DMS 273 treated with DMSO at 0.1 percent for 48 hours (cell line): ENCODE results near the gene DQX1.
"Not testable (repeated sequence)": the region's sequence is repeated elsewhere in the genome, so short reads cannot be mapped to it uniquely, and the experiment has no call there.

ENCODE experiments used
- DNase-seq: peaks from one replicate; lab custom pipeline; 2025; lab: John Stamatoyannopoulos, UW

The DQX1 gene

DNA sequence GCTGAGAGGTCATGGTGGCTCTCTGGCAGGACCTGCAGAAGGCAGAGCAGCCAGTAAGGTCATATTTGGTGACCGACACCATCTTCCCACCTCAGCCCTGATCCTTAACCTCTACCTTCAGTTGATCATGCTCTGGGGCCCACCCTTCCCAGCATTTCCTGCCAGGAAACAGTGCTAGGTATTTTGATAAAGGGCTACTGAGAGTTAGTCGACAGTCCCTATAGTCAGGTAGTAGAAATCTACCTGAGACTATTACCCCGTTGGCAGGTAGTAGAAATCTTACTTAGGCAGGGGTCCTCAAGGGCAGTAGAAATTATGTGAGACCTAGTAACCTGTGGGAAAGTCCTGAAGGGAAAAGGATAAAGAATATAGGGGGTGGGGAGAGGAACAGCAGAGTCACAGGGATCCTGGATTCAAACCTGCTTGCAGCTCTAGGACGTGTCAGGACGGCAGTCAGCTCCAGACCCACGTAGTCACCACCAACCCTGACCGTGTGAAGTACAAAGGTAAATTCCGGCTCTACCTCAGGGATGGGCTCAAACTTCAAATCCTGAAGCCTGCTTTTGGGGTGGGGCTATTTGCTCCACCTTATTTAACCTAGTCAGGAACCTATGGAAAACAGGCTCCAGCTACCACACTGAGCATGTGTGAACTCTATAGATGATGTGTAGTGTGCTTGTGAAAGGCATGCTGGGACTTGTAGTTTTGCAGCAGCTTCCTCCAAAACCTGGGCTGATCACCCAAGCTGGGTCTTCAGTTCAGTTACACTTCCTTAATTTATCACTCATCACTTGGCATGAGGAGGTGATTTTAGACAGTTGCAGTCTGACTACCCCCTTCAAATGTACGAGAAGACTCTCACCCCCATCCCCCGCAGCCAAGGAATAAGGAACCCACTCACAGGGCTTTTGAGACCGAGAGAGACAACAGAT is at the start of gene DQX1:
Gene DQX1 (minus strand): TSS at position 515 of the 932 bp plus-strand sequence. CDS start 502 bp downstream, at position 13.
- DNase-seq = no peak

- DNase-seq = peak; percentile 17
These were observed 49.3 kb upstream of the DQX1 start for GRCh38 chr2:74575320-74575719.

GRCh38 chr2:74573747-74574562 is 47.9 kb upstream of the DQX1 start:
- no peak for DNase-seq

- DNase-seq = no peak
These were observed 46.3 kb upstream of the DQX1 start for GRCh38 chr2:74572178-74572925.

DNA sequence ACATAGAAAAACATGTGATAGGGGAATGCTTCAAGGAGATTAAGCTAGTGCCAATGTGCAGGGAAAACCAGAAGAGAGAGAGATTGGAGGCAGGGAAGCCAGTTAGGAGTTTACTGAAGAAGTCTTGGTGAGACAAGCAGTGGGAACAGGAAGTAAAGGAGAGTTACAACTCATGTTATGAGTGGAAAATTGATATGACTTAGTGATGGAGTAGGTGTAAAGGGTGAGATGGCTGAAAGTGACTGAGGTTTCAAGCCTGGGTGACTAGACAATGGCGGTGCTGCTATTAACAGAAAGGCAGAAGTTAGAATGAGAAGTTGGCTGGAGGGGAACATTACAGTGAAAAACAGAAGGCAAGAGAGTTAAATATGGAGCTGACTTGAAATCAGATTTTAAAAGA is 45.0 kb upstream of the DQX1 start:
- DNase-seq = no peak

GRCh38 chr2:74569686-74570085 is 43.7 kb upstream of the DQX1 start:
- DNase-seq = no peak

DNA sequence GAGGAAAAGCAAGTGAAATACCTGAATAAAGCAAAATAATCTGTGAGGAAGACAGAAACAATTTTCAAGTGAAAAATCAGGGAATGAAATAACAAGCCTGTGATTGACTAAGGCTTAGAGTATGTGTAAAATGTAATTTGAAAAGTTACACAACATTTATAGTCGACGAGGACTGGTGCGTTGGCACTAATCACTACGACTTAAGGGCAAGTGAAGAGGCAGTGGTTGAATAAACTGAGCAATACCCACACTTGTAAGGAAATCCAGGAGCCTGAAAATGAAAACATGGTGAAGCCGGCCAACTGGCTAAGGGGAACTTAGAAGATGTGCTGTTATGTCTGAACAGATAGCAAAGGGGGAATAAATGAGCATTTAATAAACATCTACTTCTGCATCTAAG is 41.9 kb upstream of the DQX1 start:
- no peak for DNase-seq

DNA sequence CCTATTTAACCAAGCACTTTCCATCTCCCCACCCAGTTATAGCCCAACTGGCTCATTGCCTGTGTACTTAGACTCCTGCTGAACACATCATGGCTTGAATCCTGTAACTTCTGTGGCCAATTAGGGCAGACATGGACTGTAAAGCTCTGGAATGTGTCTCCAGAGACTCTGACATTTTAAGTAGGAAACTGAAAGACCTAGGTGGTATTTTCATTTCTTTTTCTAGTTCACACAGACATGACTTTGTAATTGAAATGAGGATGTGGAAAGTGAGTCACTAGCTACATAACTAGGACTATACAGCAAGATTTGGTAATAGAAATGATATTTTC is 40.7 kb upstream of the DQX1 start:
- no peak for DNase-seq

DNA sequence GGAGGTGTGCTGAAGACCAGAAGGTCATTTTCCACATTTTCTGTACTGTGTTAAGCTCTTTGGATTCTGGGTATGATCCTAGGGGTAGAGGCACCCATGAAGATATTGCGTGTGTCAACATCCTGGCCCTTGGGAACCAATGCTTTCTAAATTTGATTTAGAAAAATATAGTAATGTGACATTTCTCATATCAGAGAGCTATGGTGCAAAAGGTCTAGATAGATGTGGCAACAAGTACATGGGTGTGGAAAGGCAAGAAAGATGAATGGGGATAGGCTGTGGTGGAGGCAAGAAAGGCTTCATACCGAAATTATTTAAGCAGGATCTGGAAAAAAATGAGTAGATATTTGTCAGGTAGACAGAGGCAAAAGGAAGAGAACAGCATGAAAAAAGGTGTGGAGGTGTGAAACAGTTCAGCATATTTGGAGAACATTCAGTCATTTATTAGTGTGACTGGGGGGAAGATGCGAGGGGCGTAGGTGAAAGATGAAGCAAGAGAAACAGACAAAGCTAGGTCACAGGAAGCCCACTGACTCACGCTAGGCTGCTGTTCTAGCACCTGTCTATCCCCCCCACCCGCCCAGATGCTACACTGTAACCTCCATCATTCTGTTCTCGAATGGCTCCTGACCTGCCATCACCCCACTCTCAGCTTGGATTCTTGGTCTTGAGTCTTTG is 40.2 kb upstream of the DQX1 start:
- no peak for DNase-seq

DNA sequence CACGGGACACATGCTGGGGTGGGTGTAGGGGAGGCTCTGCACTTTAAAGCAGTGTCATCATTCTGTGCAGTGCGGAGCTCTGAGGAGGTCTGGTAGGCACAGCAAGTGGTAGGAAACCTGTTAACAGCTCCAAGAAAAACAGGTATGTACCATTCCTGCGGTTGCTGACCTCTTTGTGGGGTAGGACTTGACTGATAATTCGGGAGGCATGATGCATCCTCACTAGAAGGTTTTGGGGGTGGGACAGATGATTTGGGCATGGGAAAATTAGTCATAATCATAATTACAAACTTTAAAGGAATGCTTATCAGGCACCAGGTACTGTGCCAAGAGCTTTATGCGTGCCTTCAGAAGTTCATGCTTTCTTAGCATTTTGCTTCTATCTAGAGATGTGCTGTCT is 38.2 kb upstream of the DQX1 start:
- no peak for DNase-seq

DNA sequence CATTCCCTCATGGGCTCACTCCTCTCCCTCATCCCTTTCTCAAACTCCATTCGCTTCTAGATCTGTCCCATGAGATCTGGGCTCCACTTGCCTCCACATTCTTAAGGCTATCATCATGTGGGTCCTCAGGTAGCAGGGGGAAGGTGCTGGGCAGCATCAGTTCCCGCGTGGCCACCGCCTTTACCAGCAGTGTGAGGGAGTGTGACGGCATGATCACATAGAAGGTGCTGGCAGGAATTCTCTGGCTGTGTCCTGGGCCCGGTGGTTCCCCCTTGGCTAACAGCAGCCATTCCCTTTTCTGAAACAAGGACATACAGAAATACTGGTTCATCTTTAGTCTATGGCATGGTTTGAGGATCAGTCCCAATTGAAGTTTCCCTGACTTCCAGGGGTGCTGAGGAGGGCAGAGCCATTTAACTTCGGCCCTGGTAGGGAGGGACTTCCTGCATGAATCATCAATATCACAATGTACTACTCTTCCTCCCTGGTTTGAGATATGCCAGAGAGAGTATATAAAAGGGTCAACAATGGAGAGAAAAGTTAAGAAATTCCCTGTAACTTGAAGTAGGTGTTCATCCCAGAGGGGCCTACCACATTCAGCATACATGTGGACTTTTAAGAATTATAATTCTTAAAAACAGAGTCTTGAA is 36.2 kb upstream of the DQX1 start:
- no peak for DNase-seq

DNA sequence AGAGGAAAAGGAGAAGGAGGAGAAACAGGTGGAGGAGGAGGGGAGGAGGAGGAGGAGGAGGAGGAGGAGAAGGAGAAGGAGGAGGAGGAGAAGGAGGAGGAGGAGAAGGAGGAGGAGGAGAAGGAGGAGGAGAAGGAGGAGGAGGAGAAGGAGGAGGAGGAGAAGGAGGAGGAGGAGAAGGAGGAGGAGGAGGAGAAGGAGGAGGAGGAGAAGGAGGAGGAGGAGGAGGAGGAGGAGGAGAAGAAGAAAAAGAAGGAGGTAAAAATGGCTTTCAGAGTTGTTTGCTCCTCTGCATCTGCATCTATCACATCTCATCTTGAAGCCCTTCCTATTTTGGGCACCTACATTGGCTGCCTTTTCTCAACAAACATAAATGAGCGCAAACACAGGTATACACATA is 35.0 kb upstream of the DQX1 start:
- not testable (repeated sequence) for DNase-seq

GRCh38 chr2:74560591-74560990 is 34.6 kb upstream of the DQX1 start:
- no peak for DNase-seq

- DNase-seq = no peak
These were observed 33.9 kb upstream of the DQX1 start for GRCh38 chr2:74559912-74560311.

GRCh38 chr2:74558284-74559230 is 32.5 kb upstream of the DQX1 start:
- DNase-seq = no peak

- DNase-seq = no peak
These were observed 30.9 kb upstream of the DQX1 start for GRCh38 chr2:74556831-74557370.

DNA sequence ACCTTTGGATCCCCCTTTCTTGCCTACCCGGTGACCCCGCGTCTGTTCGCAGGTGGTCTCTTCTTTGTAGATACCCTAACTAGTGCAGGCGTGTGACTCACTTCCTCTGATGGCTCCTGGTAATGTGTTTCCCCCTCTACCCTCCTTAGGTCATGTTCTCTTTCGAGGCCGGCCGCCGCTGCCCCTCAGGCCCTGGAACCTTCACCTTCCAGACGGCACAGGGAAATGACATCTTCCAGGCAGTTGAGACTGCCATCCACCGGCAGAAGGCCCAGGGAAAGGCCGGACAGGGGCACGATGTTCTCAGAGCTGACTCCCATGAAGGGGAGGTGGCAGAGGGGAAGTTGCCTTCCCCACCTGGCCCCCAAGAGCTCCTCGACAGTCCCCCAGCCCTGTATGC is 30.1 kb upstream of the DQX1 start:
- no peak for DNase-seq

DNA sequence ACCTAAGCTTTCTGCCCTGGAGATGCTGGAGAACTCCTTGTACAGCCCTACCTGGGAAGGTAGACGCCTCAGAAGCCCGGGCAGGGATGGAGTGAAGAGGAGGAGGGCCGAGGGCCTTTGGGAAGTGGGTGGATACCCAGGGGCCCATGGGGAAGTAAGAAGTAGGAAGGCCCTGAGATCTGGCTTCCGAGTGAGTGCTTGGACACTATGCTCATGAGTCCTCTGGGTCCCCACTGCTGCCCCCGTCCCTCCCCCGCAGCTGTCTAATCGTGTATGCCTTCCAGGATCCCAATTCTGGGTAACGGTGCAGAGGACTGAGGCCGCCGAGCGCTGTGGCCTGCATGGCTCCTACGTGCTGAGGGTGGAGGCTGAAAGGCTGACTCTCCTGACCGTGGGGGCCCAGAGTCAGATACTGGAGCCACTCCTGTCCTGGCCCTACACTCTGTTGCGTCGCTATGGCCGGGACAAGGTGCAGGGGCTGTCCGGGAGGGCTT is 29.6 kb upstream of the DQX1 start:
- no peak for DNase-seq

DNA sequence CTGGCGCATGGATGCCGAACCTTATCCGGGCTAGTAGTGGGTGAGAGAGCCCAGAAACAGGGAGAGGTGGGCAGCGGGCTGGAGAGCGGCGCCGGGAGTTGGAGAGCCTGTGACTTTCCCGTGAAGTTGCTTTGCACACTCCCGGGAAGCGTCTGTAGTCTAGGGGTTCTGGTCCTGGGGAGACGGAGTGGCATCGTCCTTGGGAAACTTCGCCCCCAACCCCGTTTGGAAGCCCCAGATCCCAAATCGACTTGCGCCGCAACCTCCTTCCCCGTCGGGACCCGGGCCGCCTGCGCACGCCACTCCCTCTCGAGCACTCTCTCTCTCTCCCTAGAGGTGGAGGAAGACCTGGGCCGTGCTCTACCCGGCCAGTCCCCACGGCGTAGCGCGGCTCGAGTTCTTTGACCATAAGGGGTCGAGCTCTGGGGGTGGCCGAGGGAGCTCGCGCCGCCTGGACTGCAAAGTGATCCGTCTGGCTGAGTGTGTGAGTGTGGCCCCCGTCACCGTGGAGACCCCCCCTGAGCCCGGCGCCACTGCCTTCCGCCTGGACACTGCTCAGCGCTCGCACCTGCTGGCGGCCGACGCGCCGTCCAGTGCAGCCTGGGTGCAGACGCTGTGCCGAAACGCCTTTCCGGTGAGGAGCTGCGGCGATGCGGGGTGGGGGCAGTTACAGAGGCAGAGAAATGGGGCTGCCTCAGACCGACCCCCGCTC is 28.9 kb upstream of the DQX1 start:
- no peak for DNase-seq
